Gastroesophageal sphincter (tissue), 3 donors: Measurements from ENCODE around the gene ZNF626.

Experiments used
- CTCF ChIP-seq, 4 experiments: fragments of 200-600 bp in 2 of 4; fragments of 450-650 bp in 2 of 4; sonication (generic) in 1 of 4; IDR thresholded peaks; one replicate each; pipeline ENCODE4 v1.5.1; 2017 to 2019; ENCODE audit warnings: antibody characterized with exemption in 4 of 4, mild to moderate bottlenecking in 2 of 4, moderate library complexity in 2 of 4
- POLR2A ChIP-seq, 2 donors: fragments of 450-650 bp; IDR thresholded peaks; one replicate each; pipeline ENCODE4 v1.6.1; 2017; ENCODE audit warnings: antibody characterized with exemption in 2 of 2, mild to moderate bottlenecking in 2 of 2, moderate library complexity in 1 of 2

GRCh38 chr19:20667281-20667680 is 5.9 kb upstream of the ZNF626 start:
- TF ChIP-seq POLR2A (IDR thresholded peaks at IDR 0.05) (no peak), CTCF (IDR thresholded peaks at IDR 0.05) (no peak)
